DMS153 treated with DMSO at 0.1 percent for 48 hours (cell line): ENCODE data around the gene CHPF2.

Experiments used
- DNase-seq: peaks from one replicate; lab custom pipeline; 2025; ENCODE audit not compliant: unreplicated experiment; lab: John Stamatoyannopoulos, UW

The CHPF2 gene

GRCh38 chr7:151245360-151246101 lies 13.2 kb downstream of the CHPF2 start:
- no peak for DNase-seq

- DNase-seq: no peak
These were observed 14.0 kb downstream of the CHPF2 start for GRCh38 chr7:151246102-151246850.

GRCh38 chr7:151246851-151247580 lies 14.7 kb downstream of the CHPF2 start:
- DNase-seq: no peak

GRCh38 chr7:151247611-151248345 lies 15.5 kb downstream of the CHPF2 start:
- no peak for DNase-seq

GRCh38 chr7:151248346-151249033 lies 16.2 kb downstream of the CHPF2 start, which contains the start of gene SMARCD3:
Gene SMARCD3 (minus strand): TSS chr7:151248694. CDS start chr7:151248562, 132 bp downstream.
- DNase-seq: no peak

GRCh38 chr7:151249034-151249731 lies 16.9 kb downstream of the CHPF2 start:
- no peak for DNase-seq

- no peak for DNase-seq
These were observed 17.4 kb downstream of the CHPF2 start for GRCh38 chr7:151249732-151250072.

- DNase-seq: no peak
These were observed 18.2 kb downstream of the CHPF2 start for GRCh38 chr7:151250181-151251132.

- DNase-seq: no peak
These were observed 19.0 kb downstream of the CHPF2 start for GRCh38 chr7:151251328-151251688.

- no peak for DNase-seq
These were observed 19.6 kb downstream of the CHPF2 start for GRCh38 chr7:151251689-151252560.

GRCh38 chr7:151252561-151252835 lies 20.2 kb downstream of the CHPF2 start:
- DNase-seq: no peak

GRCh38 chr7:151252961-151253711 lies 20.9 kb downstream of the CHPF2 start:
- no peak for DNase-seq

- no peak for DNase-seq
These were observed 22.0 kb downstream of the CHPF2 start for GRCh38 chr7:151254316-151254715.

GRCh38 chr7:151254851-151255250 lies 22.6 kb downstream of the CHPF2 start:
- no peak for DNase-seq

- DNase-seq: no peak
These were observed 23.1 kb downstream of the CHPF2 start for GRCh38 chr7:151255390-151255789.

GRCh38 chr7:151256410-151257045 lies 24.2 kb downstream of the CHPF2 start:
- DNase-seq: no peak

GRCh38 chr7:151257990-151258389 lies 25.7 kb downstream of the CHPF2 start:
- DNase-seq: no peak
